ENCODE measurements around the gene SOX13.

SOX13 gene

DNA sequence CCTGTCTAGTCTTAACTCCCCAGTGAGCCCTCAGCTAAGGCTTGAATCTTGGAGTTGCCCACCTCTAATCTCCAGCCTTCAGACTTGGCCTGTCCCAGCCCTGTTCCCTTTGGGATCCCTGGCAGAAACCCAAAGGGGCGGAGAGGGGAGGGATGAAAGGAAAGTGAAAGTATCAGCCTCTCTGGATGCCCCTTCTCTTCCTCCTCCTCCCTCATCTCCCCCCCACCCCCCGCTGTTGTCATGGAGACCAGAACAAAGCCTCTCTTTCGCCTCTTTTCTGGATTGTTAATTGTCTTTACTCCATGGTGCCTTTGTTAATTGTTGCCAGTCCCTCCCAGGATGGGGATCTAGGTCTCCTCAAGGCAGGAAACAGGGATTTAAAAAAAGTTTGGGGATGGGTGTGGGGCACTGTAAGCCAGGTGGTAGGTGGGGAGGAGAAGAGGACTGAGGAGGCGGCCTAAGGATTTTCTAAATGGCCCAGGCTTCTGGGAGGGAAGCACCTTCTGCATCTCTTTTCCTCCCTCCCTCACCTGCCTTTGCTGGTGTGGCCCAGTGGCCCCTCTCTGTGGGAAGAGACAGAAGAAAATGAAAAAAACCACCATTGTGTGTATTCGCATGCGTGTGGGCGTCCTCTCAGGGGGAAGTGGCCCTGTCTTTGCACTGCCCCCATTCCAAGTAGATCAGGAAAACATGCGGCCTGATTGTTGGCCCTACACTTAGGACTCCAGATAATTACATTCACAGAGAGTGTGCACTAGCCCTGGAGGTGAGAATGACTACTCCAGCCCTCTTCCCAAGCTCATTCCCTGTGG, 7.5 kb upstream of the SOX13 start:
- no peak for DNase-seq (ENCODE audit: low spot score)

DNA sequence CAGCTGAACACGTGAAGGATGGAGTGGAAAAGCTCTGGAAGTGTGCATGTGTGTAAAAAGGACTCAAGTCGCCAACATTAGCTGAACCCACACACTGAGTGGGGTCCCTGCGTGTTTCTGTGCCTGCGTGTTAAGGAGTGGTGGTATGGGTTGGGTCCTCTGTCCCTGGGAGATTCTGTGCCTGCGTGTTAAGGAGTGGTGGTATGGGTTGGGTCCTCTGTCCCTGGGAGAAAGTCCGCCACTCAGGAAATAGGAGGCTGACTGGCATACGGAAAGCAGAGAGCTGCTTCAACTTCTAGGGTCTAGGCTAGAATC, 7.0 kb upstream of the SOX13 start:
- no peak for DNase-seq (ENCODE audit: low spot score)

DNA sequence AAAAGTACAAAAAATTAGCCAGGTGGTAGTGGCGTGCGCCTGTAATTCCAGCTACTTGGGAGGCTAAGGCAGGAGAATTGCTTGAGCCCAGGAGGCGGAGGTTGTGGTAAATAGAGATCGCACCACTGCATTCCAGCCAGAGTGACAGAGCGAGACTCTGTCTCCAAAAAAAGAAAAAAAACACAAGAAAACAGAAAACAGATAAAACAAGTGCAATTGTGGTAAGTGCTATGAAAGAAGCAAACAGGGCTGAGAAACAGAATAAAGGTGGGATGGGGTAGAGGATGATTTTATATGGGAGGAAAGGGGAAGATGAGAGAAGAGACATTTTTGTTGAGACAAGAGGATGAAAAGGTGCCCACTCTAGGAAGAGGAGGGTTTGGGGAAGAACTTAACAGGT, 5.0 kb upstream of the SOX13 start:
- DNase-seq (ENCODE audit: low spot score), result no peak

DNA sequence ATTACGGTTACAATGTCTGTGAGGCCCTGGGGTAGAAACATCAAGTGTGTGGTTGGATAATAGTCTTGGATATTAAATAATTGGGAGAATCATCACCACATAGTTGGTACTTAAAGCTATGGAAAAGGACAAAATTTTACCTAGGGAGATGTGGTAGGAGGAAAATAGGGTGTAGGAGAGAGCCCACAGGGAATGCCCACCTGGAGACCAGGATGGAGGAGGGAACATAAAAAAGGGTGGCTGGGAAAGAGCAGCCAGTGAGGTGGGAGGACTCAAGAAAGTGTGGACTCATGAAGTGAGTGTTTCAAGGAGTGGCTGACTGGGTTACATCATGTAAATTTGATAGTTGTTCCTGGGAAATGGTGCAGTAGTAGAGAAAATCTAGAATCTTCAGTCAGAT, 3.0 kb upstream of the SOX13 start:
- no peak for DNase-seq (ENCODE audit: low spot score)

DNA sequence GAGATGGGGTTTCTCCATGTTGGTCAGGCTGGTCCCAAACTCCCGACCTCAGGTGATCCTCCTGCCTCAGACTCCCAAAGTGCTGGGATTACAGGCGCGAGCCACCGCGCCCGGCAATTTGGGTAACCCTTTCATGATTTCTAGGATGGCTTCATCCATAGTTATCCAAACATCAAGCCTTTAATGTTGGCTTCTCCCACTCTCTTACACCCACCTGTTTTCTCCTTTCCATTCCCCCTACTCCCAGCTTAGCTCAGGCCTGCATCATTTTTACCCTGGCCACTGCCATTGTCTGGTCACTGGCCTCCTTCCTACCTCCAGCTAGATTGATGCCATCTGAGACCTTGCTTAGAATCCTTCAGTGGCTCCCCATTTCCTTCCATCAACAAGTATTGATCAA, 2.0 kb upstream of the SOX13 start:
- DNase-seq (ENCODE audit: low spot score), result no peak

DNA sequence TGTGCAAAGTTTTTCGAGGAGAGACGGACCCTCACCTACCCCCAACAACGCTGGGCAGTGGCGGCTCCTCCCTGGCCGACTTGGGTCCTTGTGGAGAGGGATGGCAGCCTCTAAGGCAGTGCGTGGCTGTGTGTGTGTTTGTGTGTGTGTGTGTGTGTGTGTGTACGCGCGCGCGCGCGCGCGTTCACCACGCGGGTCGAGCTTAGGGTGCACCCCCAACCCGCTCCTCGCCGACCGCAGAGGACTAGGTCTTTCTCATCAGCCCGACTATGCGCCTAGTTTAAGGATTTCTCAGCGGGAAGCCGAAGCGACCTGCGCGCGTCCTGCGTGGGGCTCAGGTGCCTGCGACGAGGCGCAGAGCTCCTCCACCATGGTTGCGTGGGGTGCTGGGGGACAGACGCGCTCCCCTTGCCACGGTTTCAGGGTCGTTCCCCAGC, 940 bp downstream of the SOX13 start:
- no peak for DNase-seq (ENCODE audit: low spot score)

DNA sequence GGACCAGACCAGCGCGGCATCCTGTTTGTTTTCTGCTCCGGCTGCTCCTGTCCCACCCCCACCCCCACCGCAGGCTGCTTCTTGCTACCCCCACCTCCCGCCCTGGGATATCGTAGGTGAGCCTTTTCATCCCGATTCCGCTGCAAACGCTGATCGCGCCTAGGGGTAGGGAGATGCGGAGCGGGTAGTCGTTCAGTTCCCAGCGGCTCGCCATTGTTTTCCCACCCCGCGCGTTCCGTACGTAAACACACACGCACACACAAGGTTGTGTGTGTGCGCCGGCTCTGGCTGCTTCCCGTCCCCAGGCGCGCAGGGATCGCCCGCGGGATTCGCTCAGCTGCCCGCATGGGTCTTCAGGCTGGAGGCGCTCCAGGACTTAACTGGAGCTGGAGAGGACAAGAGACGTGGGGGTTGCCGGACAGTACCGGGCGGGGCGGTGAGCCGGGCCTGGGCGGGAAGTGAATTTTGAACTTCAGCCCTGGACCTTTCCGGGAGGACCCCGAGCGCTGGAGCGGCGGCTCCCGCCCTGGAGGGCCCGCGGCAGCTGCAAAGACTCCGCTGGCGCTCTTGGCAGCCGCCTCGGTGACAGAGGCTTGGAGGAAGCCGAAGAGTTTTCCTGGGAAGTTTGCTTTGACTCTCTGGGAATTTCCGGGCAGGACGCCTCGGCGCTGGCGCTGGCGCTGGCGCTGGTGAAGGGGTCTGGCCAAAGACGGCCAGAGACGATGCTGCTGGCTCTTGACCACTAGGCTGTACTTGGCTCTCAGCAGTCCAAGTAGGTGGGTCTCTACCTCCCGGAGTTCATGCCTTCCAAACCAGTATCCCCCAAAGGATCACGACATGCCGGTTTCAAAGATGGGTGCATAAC, 1.6 kb downstream of the SOX13 start:
- DNase-seq (ENCODE audit: low spot score), result no peak

DNA sequence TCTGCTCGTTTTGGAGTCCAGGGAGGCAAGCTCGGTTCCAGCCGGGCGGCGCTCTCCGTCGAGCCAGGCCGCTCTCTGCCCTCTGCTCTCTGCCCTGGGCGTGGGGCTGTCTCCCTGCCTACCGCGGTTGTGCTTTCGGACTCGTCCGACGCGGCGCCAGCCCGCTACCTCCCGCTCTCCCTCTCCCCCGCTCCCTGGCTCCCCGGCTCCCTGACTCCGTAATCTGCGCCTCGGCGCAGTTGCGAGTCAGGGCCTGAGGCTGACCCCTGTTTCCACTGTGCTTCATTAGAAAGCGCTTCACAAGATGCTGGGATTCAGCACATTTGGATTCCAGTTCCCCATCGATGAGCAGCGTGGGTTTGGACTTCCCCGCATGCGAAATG, 2.2 kb downstream of the SOX13 start:
- DNase-seq (ENCODE audit: low spot score), result no peak

DNA sequence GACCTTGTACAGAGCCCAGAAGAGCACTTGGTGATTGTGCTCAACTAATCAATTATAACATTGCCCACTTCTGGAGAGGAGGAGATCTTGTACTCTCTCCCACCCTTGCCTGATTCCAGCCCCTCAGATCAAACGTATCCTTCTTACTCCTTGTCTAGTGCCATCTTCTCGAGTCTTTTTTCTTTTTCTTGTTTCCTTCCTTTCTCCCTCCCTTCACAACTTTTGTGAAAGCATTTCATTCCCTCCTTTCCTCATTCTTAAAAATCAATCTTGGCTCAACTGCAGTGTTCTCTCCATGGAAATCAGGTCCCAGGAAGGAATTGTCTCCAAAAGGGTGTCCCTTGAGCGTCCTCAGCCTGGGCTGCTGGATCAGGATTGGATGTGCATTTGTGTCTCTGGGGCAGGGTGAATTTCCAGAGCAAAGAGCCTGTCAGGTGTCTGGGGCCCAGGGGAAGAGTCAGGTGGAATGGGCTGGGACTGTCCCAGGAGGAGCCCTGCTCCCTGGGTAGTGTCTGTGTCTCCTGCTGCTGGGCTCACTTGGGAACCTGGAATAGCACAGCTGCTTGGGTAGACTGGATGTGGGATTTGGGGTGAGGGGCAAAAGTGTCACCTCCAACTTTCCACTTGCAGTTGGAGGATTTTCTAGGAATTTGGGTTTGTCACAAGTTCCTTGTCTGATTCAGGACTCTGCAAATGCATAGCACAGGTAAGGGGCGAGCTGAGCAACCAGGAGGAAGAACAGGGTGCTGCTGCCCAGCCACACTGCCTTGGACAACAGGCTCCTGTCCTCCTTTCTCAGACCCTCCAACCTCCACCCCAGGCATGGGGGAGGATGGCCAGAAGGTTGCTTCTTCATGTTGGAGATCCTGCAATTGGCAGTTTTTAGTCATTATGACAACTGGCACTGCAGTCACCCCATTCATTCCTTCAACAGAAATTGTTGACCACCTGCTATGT, 3.3 kb downstream of the SOX13 start:
- no peak for DNase-seq (ENCODE audit: low spot score)

DNA sequence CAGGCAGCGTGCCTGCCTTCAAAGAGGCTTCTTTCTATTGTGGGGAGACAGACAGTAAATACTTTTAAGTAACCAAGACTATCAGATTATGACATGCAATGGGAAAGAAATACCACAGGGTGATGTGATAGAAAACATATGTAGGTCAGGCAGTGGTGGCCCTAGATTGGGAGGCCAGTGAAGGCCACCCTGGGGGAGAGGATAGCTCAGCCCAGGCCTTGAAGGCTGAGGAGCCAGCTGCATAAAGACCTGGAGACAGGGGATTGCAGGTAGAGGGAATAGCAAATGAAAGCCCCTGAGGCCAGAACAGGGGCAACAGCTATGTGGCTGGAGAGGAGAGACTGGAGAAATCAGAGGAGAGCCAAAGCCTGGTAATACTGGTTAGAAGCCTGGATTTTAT, 4.0 kb downstream of the SOX13 start:
- no peak for DNase-seq (ENCODE audit: low spot score)

DNA sequence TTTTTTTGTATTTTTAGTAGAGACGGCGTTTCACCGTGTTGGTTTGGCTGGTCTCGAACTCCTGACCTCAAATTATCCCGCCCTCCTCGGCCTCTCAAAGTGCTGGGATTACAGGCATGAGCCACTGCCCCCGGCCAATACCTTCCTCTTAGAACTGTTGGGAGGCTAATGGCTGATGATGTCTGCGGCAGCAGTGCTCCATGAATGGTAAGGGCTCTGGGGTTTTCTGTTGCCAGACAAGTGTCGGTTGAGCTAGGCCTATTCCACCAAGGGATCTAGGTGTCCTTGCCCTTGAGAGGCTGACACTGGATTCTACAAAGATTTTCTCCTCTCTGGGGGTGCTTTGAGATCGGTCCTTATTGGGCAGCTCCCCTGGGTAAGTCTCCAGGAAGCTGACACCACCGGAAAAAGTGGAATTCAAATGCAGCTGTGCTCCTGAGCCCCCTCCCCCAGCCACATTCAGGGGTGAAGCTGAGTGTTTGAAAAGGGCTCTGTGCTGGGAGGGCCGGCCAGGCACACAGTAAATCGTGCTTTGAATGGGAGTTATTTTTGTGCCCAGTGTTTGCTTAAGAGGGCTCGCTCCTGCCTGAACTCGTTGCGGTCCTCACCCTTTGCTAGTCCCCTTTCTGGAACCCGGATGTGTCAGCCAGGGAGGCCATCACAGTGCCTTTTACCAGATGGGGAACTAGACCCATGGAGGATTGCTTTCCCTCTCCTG, 5.2 kb downstream of the SOX13 start:
- DNase-seq (ENCODE audit: low spot score), result no peak

DNA sequence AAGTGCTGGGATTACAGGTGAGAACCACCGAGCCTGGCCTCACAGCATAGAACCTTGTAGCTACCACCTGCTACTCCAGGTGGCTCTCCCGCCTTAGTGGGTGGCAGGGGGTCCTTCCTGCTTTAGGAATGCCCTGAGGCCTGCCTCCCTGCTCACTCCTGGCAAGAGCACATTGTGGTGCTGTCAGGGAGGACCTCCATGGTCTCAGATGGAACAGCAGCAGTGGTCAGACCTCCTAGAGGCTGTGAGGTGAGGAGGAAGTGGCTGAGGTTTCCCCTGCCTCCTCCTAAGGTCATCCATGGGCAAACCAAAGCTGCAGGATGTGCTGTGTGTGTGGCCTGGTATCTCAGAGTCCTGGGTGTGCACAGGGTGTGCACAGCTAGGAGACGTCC, 6.7 kb downstream of the SOX13 start:
- no peak for DNase-seq (ENCODE audit: low spot score)

DNA sequence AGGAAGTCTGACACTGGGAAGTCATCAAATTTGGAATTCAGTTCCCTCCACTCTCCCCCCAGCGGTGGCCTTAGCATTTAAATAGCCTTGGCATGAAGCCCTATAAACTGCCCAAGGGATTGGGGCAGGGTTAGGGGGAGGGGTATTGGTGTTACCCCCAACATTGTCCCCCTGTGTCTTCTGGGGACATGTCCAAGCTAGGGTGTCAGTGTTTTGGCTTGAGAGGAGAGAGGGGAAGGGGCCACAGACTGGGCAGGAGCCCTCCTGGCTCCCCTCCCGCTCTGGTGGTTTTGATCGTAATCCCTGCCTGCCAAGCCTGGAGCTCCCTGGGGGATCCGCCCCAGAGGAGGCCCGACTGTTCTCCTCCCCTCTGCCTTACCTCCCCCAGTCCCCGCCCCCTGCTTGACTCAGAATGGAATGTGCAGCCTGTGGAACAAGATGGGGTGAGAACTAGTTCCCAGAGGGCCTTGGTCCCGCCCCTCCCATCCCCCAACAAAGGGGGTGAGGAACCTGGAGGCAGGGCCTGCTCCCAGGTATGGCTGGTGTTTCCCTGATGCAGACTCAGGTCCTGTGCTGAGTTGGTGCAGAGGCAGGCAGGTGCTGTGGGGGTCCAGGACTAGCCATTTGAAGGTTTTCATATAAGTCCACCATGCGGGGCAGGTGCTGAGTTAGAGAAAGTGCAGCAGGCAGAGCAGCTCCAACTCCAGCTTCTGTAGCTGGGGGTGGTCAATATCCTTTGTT, 7.4 kb downstream of the SOX13 start:
- no peak for DNase-seq (ENCODE audit: low spot score)

DNA sequence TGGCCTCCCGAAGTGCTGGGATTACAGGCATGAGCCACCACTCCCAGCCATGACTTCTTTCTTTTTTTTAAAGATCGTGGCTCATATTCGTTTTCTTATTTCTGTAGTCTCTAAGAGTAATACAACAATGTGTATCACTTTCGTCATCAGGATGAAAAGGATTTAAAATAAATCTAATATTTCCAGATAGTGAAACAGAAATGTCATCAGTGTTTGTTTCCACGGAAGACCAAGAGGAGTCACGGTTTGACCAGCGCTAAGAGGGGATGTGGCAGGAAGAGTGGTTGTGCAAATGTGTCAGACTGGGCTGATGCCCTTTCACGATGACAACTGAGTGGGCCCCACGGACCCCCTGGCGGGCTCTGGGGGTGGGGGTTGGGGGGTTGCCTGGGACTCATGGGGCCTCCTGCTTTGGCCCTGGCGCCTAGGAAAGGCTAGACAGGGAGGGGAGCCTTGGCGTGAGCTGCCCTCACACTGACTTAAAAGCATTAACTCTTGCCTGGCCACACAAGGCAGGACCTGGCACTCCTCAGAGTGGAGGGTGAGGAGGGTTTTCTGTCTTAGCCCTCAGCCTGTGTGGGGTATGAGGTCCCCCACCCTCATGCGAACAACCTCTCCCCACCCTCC, 8.4 kb downstream of the SOX13 start:
- DNase-seq (ENCODE audit: low spot score), result no peak

DNA sequence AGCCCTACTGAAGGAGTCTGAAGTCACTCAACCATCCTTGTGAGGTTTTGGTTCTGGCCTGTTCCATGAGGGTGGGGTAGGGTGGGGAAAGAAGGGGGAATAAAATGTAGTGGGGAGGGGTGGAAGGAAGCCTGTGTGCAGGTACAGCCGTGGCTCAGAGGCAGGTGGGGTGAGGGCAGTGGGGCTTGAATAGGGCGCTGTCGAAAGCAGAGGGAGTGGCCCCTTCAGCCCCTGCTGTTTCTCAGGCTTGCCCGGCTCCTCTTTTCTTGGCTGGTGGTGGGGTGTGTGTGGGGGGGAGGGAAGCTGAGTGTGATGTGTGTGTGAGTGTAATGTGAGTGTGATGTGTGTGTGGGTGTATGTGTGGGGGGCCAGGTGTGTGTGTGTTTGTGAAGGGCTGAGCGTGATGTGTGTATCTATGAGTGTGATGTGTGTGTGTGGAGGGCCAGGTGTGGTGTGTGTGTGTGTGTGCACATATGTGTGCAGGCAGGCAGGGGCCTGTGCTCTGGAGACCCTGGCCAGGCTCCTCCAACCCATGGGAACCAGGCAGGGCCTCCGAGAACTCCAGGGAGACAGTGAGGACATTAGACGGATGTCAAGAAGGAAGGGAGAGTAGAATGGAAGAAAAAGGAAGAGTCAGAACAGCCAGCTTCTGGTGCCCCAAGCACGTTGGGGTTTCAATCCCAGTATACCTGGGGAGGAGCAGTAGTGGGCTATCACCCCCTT, 9.0 kb downstream of the SOX13 start:
- DNase-seq (ENCODE audit: low spot score), result no peak

DNA sequence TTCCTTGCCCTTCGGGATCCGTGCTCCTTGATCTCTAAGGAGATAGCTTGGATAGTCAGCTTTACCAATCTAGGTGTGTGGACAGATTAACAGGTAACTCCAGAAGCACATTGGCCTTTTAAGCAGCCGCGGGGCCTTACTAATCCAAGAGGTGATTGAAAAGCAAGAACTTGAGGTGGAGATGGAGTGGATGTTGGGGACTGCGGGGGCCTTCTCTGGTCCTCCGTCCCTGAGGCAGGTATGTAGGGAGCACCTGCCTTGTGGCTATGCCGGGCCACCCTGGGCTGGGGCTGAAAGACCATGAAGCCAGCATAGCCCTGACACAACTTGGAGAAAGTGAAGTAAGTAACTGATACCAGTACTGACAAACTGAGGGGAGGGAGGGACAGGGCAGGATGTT, 10.6 kb downstream of the SOX13 start:
- DNase-seq (ENCODE audit: low spot score), result no peak

DNA sequence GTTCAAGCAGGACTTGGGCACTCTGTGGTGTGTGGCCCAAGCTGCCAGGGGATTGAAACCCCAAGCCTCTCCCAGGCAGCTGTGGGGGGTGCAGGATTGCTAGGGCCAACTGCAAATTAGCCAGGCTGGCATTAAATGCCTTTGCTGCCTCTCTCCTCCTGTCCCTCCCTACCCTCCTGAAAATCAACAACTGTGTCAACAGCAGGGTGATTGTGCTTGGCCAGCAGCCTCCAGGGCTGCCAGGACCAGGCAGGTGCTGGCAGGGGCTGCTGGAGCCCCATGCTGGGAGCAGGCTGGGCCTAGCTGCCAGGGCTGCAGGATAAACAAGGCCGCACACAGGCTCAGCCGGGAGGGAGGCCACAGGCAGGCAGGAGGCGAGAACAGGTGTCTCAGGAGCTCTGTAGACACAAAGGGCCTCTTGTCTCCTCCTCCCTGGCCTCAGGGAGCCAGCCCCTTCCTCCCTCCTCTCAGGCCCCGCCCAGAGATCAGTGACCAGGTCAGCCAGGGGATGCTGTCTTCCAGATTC, 11.4 kb downstream of the SOX13 start:
- DNase-seq (ENCODE audit: low spot score), result no peak

DNA sequence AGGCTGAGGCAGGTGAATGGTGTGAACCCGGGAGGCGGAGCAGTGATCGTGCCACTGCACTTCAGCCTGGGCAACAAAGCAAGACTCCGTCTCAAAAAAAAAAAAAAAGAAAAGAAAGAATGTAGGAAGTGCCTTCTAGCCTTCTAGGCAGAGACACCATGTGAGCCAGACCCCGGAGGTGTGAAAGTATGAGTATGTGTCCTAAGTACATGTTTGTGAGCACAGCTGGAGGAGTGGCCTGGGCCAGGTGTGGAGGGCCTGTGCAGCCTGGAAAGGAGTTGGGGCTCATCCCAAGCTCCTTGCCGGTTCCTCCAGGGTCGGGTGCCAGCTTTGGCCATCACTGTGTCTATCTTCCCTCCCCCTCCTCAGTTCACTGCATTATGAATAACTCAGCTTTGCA, 13.0 kb downstream of the SOX13 start:
- no peak for DNase-seq (ENCODE audit: low spot score)

DNA sequence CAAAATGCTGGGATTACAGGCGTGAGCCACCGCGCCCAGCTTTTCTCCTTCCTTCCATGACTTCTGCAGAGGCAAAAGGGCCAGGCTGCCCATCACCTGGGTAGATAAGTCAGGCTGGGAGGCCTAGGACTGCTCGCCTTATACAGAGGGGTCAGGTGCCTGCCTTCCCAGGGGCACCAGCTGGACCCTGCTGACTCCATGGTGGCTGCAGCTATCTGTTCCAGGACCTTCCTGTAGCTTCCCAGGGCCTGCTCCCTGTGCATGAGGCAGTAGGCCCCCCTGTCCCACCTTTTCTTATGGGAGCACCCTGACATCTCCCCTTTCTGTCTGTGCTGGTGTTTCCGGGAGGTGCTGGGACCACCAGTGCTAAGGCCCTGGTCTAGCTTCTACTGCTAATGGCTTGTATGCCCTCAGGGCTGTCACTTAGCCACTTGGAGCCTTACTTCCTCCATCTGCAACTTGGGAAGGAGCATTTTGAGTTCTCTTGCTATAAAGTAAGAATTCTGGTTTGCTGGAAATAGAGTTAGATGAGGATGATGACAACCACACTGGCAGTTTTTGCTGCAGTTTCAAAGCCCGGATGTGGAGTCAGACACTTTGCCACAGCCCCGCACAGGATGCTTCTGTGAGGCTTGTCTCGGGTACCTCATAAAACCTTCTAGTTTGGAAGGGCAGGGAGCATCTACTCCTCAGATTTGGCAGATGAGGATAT, 14.4 kb downstream of the SOX13 start:
- DNase-seq (ENCODE audit: low spot score), result no peak

All from CD4-positive, alpha-beta T cell treated with Interleukin-15 for 4 hours (primary cell).